Measurements from ENCODE around the gene KRT72.
"Not testable (repeated sequence)": the region's sequence is repeated elsewhere in the genome, so short reads cannot be mapped to it uniquely, and the experiment has no call there.

KRT72 gene

DNA sequence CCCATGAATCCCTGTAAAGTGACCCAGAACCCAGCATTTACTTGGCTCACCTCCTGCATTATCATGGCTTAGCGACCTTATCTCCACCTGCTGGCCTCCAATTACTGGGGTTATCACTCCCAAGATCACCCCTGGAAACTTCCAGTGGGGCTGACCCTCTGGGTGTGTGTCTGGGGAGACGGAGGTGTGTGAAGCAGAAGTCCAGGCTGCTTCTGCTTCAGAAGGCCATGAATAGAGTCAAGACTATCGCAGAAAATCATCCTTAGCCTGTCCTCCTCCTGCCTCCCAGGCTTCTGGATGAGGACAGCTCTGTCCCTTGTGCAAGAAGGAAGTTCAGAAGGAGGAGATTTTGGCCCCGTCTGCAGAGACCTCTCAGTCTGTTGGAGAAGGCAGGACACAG, 408 bp upstream of the KRT72 start:
- Histone ChIP-seq H3K36me3 (ENCODE audit: control insufficient read depth in 4 of 4, insufficient read depth in 4 of 4, low read length in 3 of 4) (no peaks in the 10 kb centered on the region), H3K27me3 (replicated peaks in 2 of 5; ENCODE audit: control insufficient read depth in 4 of 5, insufficient read depth in 5 of 5, low read length in 4 of 5) (peaks cover 2 to 45% (median 26%) of the 10 kb centered on the region in 5 experiments), H3K4me3 (ENCODE audit: control insufficient read depth in 1 of 7, extremely low read depth in 1 of 7, insufficient read depth in 4 of 7, low read depth in 2 of 7, low read length in 6 of 7) (no peak overlapping the region), H3K9me3 (ENCODE audit: control extremely low read depth in 1 of 5, control insufficient read depth in 4 of 5, insufficient read depth in 2 of 5, low read depth in 1 of 5, low read length in 4 of 5) (no peaks in the 10 kb centered on the region), H3K4me1 (ENCODE audit: control extremely low read depth in 1 of 4, control insufficient read depth in 4 of 4, insufficient read depth in 4 of 4, low read length in 3 of 4) (peaks cover 0 to 6% (median 4%) of the 10 kb centered on the region in 4 experiments), H3K27ac (ENCODE audit: insufficient read depth in 1 of 2, low read depth in 1 of 2, low read length in 2 of 2, poor library complexity in 1 of 2, severe bottlenecking in 2 of 2) (no peak overlapping the region)
- DNase-seq, result no peak
- 83% methylated on average over 2 of the region's 4 CpGs for WGBS (ENCODE audit: insufficient coverage)
- ChIA-PET CTCF (no interaction called here), POLR2A (no interaction called here)

DNA sequence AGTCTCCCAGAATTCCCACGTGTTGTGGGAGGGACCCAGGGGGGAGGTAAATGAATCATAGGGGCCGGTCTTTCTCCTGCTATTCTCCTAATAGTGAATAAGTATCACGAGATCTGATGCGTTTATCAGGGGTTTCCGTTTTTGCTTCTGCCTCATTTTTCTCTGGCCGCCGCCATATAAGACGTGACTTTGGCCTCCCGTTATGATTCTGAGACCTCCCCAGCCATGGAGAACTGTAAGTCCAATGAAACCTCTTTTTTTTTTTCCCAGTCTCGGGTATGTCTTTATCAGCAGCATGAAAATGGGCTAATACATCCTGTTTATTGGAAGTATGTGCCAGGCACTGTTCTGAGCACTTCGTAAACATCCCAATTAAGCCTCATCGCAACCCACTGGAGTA, 788 bp downstream of the KRT72 start:
- Histone ChIP-seq H3K4me1 (ENCODE audit: control extremely low read depth in 1 of 4, control insufficient read depth in 4 of 4, insufficient read depth in 4 of 4, low read length in 3 of 4) (peaks cover 0 to 6% (median 4%) of the 10 kb centered on the region in 4 experiments), H3K36me3 (ENCODE audit: control insufficient read depth in 4 of 4, insufficient read depth in 4 of 4, low read length in 3 of 4) (no peaks in the 10 kb centered on the region), H3K4me3 (ENCODE audit: control insufficient read depth in 1 of 7, extremely low read depth in 1 of 7, insufficient read depth in 4 of 7, low read depth in 2 of 7, low read length in 6 of 7) (no peak overlapping the region), H3K27me3 (replicated peaks in 2 of 5; ENCODE audit: control insufficient read depth in 4 of 5, insufficient read depth in 5 of 5, low read length in 4 of 5) (peaks cover 2 to 45% (median 27%) of the 10 kb centered on the region in 5 experiments), H3K9me3 (ENCODE audit: control extremely low read depth in 1 of 5, control insufficient read depth in 4 of 5, insufficient read depth in 2 of 5, low read depth in 1 of 5, low read length in 4 of 5) (no peaks in the 10 kb centered on the region), H3K27ac (ENCODE audit: insufficient read depth in 1 of 2, low read depth in 1 of 2, low read length in 2 of 2, poor library complexity in 1 of 2, severe bottlenecking in 2 of 2) (no peak overlapping the region)
- no peak for DNase-seq
- ChIA-PET CTCF (no interaction called here), POLR2A (no interaction called here)
- WGBS (ENCODE audit: insufficient coverage), result 95% methylated on average over 11 of the region's 12 CpGs

GRCh38 chr12:52600071-52600470, 1.2 kb downstream of the KRT72 start:
- Histone ChIP-seq H3K4me1 (ENCODE audit: control extremely low read depth in 1 of 4, control insufficient read depth in 4 of 4, insufficient read depth in 4 of 4, low read length in 3 of 4) (peaks cover 0 to 6% (median 4%) of the 10 kb centered on the region in 4 experiments), H3K4me3 (ENCODE audit: control insufficient read depth in 1 of 7, extremely low read depth in 1 of 7, insufficient read depth in 4 of 7, low read depth in 2 of 7, low read length in 6 of 7) (no peak overlapping the region), H3K9me3 (ENCODE audit: control extremely low read depth in 1 of 5, control insufficient read depth in 4 of 5, insufficient read depth in 2 of 5, low read depth in 1 of 5, low read length in 4 of 5) (no peaks in the 10 kb centered on the region), H3K27ac (ENCODE audit: insufficient read depth in 1 of 2, low read depth in 1 of 2, low read length in 2 of 2, poor library complexity in 1 of 2, severe bottlenecking in 2 of 2) (no peak overlapping the region), H3K27me3 (replicated peaks in 2 of 5; ENCODE audit: control insufficient read depth in 4 of 5, insufficient read depth in 5 of 5, low read length in 4 of 5) (peaks cover 2 to 45% (median 27%) of the 10 kb centered on the region in 5 experiments), H3K36me3 (ENCODE audit: control insufficient read depth in 4 of 4, insufficient read depth in 4 of 4, low read length in 3 of 4) (no peaks in the 10 kb centered on the region)
- no peak for DNase-seq
- ChIA-PET CTCF (interaction anchor here (1.4 kb wide), 1 partner anchor 16 kb away, joined by 4 read pairs; no protein-coding TSS in a partner anchor), POLR2A (no interaction called here)
- 100% methylated on average over 2 of the region's 2 CpGs for WGBS (ENCODE audit: insufficient coverage)

DNA sequence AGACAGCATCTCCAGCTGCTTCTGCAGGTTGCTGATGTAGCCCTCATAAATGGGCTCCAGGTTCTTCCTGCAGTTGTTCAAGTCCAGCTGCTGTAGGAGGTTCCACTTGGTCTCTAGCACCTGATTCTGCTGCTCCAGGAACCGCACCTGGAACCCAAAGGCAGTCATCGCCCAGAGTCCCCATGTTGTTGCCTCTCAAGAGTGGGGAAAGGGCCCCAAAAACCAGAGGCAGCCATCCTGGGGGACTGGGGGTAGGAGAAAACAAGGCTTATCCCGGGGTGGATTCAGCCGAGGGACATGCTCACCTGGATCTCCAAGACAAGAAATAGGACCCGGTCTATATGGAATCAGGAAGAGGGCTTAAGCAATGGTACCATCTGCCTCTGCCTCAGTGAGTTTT, 2.3 kb downstream of the KRT72 start:
- POLR2A ChIA-PET, result no interaction called here
- H3K27ac ChIP-seq (ENCODE audit: insufficient read depth in 1 of 2, low read depth in 1 of 2, low read length in 2 of 2, poor library complexity in 1 of 2, severe bottlenecking in 2 of 2), result no peak overlapping the region
- H3K9me3 ChIP-seq (ENCODE audit: control extremely low read depth in 1 of 5, control insufficient read depth in 4 of 5, insufficient read depth in 2 of 5, low read depth in 1 of 5, low read length in 4 of 5), result no peaks in the 10 kb centered on the region
- H3K36me3 ChIP-seq (ENCODE audit: control insufficient read depth in 4 of 4, insufficient read depth in 4 of 4, low read length in 3 of 4), result no peaks in the 10 kb centered on the region
- CTCF ChIA-PET, result interaction anchor here (0.9 to 1.4 kb wide), 2 partner anchors 10 to 15 kb away, joined by 3 to 4 read pairs; no protein-coding TSS in a partner anchor
- 94% methylated on average over 4 of the region's 5 CpGs for WGBS (ENCODE audit: insufficient coverage)
- H3K27me3 ChIP-seq (replicated peaks in 2 of 5; ENCODE audit: control insufficient read depth in 4 of 5, insufficient read depth in 5 of 5, low read length in 4 of 5), result peaks cover 2 to 45% (median 28%) of the 10 kb centered on the region in 5 experiments
- H3K4me1 ChIP-seq (ENCODE audit: control extremely low read depth in 1 of 4, control insufficient read depth in 4 of 4, insufficient read depth in 4 of 4, low read length in 3 of 4), result peaks cover 0 to 6% (median 3%) of the 10 kb centered on the region in 4 experiments
- no peak for DNase-seq
- no peak overlapping the region for H3K4me3 ChIP-seq (ENCODE audit: control insufficient read depth in 1 of 7, extremely low read depth in 1 of 7, insufficient read depth in 4 of 7, low read depth in 2 of 7, low read length in 6 of 7)

DNA sequence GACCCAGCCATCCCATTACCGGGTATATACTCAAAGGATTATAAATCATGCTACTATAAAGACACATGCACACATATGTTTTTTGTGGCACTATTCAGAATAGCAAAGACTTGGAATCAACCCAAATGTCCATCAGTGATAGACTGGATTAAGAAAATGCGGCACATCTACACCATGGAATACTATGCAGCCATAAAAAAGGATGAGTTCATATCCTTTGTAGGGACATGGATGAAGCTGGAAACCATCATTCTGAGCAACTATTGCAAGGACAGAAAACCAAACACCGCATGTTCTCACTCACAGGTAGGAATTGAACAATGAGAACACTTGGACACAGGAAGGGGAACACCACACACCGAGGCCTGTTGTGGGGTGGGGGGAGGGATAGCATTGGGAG, 7.0 kb downstream of the KRT72 start:
- H3K4me3 ChIP-seq (ENCODE audit: control insufficient read depth in 1 of 7, extremely low read depth in 1 of 7, insufficient read depth in 4 of 7, low read depth in 2 of 7, low read length in 6 of 7); POLR2A ChIA-PET; H3K9me3 ChIP-seq (ENCODE audit: control extremely low read depth in 1 of 5, control insufficient read depth in 4 of 5, insufficient read depth in 2 of 5, low read depth in 1 of 5, low read length in 4 of 5); DNase-seq; H3K4me1 ChIP-seq (ENCODE audit: control extremely low read depth in 1 of 4, control insufficient read depth in 4 of 4, insufficient read depth in 4 of 4, low read length in 3 of 4); H3K36me3 ChIP-seq (ENCODE audit: control insufficient read depth in 4 of 4, insufficient read depth in 4 of 4, low read length in 3 of 4); H3K27ac ChIP-seq (ENCODE audit: insufficient read depth in 1 of 2, low read depth in 1 of 2, low read length in 2 of 2, poor library complexity in 1 of 2, severe bottlenecking in 2 of 2): not testable (repeated sequence)
- CTCF ChIA-PET, result interaction anchor here (1.1 kb wide), 1 partner anchor 15 kb away, joined by 4 read pairs; no protein-coding TSS in a partner anchor
- WGBS (ENCODE audit: insufficient coverage), result 0% methylated on average over 1 of the region's 4 CpGs
- H3K27me3 ChIP-seq (replicated peaks in 2 of 5; ENCODE audit: control insufficient read depth in 4 of 5, insufficient read depth in 5 of 5, low read length in 4 of 5), result peaks cover 0 to 15% (median 6%) of the 10 kb centered on the region in 5 experiments

DNA sequence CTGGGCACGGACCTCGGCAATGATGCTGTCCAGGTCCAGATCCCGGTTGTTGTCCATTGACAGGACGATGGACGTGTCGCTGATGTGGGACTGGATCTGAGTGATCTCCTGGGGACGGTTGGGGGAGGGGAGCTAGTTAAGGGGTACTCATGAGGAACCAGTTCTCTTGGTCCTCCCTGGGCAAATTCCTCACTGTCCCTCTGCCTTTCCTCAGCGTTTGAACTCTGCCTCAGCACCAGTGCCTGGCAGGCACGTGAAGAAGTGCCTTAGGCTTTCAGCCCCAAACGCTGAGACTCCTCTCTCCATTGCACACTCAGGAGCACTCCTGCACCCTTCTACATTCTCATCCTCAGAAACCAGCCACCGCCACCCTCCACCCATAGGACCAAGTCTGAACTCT, 9.7 kb downstream of the KRT72 start:
- POLR2A ChIA-PET, result no interaction called here
- CTCF ChIA-PET, result interaction anchor here (0.8 to 1.5 kb wide), 5 partner anchors 8 to 274 kb away, joined by 3 to 5 read pairs (median 5); no protein-coding TSS in a partner anchor
- no peak overlapping the region for H3K4me3 ChIP-seq (ENCODE audit: control insufficient read depth in 1 of 7, extremely low read depth in 1 of 7, insufficient read depth in 4 of 7, low read depth in 2 of 7, low read length in 6 of 7)
- H3K4me1 ChIP-seq (ENCODE audit: control extremely low read depth in 1 of 4, control insufficient read depth in 4 of 4, insufficient read depth in 4 of 4, low read length in 3 of 4), result no peaks in the 10 kb centered on the region
- peaks cover 0 to 3% (median 0%) of the 10 kb centered on the region in 5 experiments for H3K27me3 ChIP-seq (replicated peaks in 2 of 5; ENCODE audit: control insufficient read depth in 4 of 5, insufficient read depth in 5 of 5, low read length in 4 of 5)
- no peak for DNase-seq
- no peaks in the 10 kb centered on the region for H3K36me3 ChIP-seq (ENCODE audit: control insufficient read depth in 4 of 4, insufficient read depth in 4 of 4, low read length in 3 of 4)
- H3K9me3 ChIP-seq (ENCODE audit: control extremely low read depth in 1 of 5, control insufficient read depth in 4 of 5, insufficient read depth in 2 of 5, low read depth in 1 of 5, low read length in 4 of 5), result no peaks in the 10 kb centered on the region
- WGBS (ENCODE audit: insufficient coverage), result 99% methylated on average over 11 of the region's 11 CpGs
- no peak overlapping the region for H3K27ac ChIP-seq (ENCODE audit: insufficient read depth in 1 of 2, low read depth in 1 of 2, low read length in 2 of 2, poor library complexity in 1 of 2, severe bottlenecking in 2 of 2)

GRCh38 chr12:52590021-52590420, 11.2 kb downstream of the KRT72 start:
- no peaks in the 10 kb centered on the region for H3K9me3 ChIP-seq (ENCODE audit: control extremely low read depth in 1 of 5, control insufficient read depth in 4 of 5, insufficient read depth in 2 of 5, low read depth in 1 of 5, low read length in 4 of 5)
- POLR2A ChIA-PET, result no interaction called here
- DNase-seq, result no peak
- CTCF ChIA-PET, result interaction anchor here (1.2 to 18.8 kb wide), 3 partner anchors 20 to 286 kb away, joined by 3 to 467 read pairs (median 3); no protein-coding TSS in a partner anchor
- no peaks in the 10 kb centered on the region for H3K36me3 ChIP-seq (ENCODE audit: control insufficient read depth in 4 of 4, insufficient read depth in 4 of 4, low read length in 3 of 4)
- peaks cover 0 to 3% (median 0%) of the 10 kb centered on the region in 5 experiments for H3K27me3 ChIP-seq (replicated peaks in 2 of 5; ENCODE audit: control insufficient read depth in 4 of 5, insufficient read depth in 5 of 5, low read length in 4 of 5)
- H3K27ac ChIP-seq (ENCODE audit: insufficient read depth in 1 of 2, low read depth in 1 of 2, low read length in 2 of 2, poor library complexity in 1 of 2, severe bottlenecking in 2 of 2), result no peak overlapping the region
- 95% methylated on average over 4 of the region's 6 CpGs for WGBS (ENCODE audit: insufficient coverage)
- no peak overlapping the region for H3K4me3 ChIP-seq (ENCODE audit: control insufficient read depth in 1 of 7, extremely low read depth in 1 of 7, insufficient read depth in 4 of 7, low read depth in 2 of 7, low read length in 6 of 7)
- peaks cover 0 to 10% (median 3%) of the 10 kb centered on the region in 4 experiments for H3K4me1 ChIP-seq (ENCODE audit: control extremely low read depth in 1 of 4, control insufficient read depth in 4 of 4, insufficient read depth in 4 of 4, low read length in 3 of 4)

All from common myeloid progenitor, CD34-positive (primary cell).